HG03066 (cell line): ENCODE data around the gene ITPR1.

Source experiments
- ATAC-seq: cut with Tn5 transposase; IDR thresholded peaks from one replicate; pipeline ENCODE4 v1.9.1; 2021; ENCODE audit warnings: low read depth; ENCODE audit not compliant: unreplicated experiment

ITPR1 gene

GRCh38 chr3:4818164-4818563 lies 325.0 kb downstream of the ITPR1 start:
- ATAC-seq = no peak

- ATAC-seq = no peak
These were observed 326.0 kb downstream of the ITPR1 start for GRCh38 chr3:4818986-4819693.

GRCh38 chr3:4819746-4820145 lies 326.6 kb downstream of the ITPR1 start:
- ATAC-seq = no peak

GRCh38 chr3:4820296-4821121 lies 327.4 kb downstream of the ITPR1 start:
- ATAC-seq = no peak

GRCh38 chr3:4821338-4821737 lies 328.2 kb downstream of the ITPR1 start:
- no peak for ATAC-seq

- no peak for ATAC-seq
These were observed 328.8 kb downstream of the ITPR1 start for GRCh38 chr3:4821975-4822374.

GRCh38 chr3:4822568-4822967 lies 329.4 kb downstream of the ITPR1 start:
- no peak for ATAC-seq

- ATAC-seq = no peak
These were observed 330.2 kb downstream of the ITPR1 start for GRCh38 chr3:4823385-4823784.

GRCh38 chr3:4823986-4824925 lies 331.1 kb downstream of the ITPR1 start:
- no peak for ATAC-seq

GRCh38 chr3:4824926-4825325 lies 331.8 kb downstream of the ITPR1 start:
- ATAC-seq = no peak

GRCh38 chr3:4825436-4826236 lies 332.5 kb downstream of the ITPR1 start:
- no peak for ATAC-seq

- no peak for ATAC-seq
These were observed 333.3 kb downstream of the ITPR1 start for GRCh38 chr3:4826237-4827100.

- ATAC-seq = no peak
These were observed 334.6 kb downstream of the ITPR1 start for GRCh38 chr3:4827767-4828166.

- no peak for ATAC-seq
These were observed 335.3 kb downstream of the ITPR1 start for GRCh38 chr3:4828279-4829030.

- ATAC-seq = no peak
These were observed 335.9 kb downstream of the ITPR1 start for GRCh38 chr3:4829031-4829394.

GRCh38 chr3:4830586-4830914 lies 337.4 kb downstream of the ITPR1 start:
- ATAC-seq = no peak

- peak; percentile 12 for ATAC-seq
These were observed 338.4 kb downstream of the ITPR1 start for GRCh38 chr3:4831580-4831950.

GRCh38 chr3:4833471-4833870 lies 340.3 kb downstream of the ITPR1 start:
- ATAC-seq = no peak

- ATAC-seq = peak; percentile 62
These were observed 341.3 kb downstream of the ITPR1 start for GRCh38 chr3:4834403-4834866.
